Omental fat pad (tissue), 4 donors: Measurements from ENCODE around the gene GABARAPL1. TPM values are rescaled to one million over a fixed set of nuclear protein-coding genes. Genes with fewer than 3 reads are reported as not detected.

Source experiments
- ATAC-seq: fragments of 150-250 bp; one replicate; pipeline ENCODE4 v1.9.1; 2016; ENCODE audit warnings: mild to moderate bottlenecking, moderate library complexity; ENCODE audit not compliant: low FRiP score
- DNase-seq: peaks from one replicate; pipeline ENCODE4 v3.0.0-alpha.2; 2019; ENCODE audit warnings: low spot score
- total RNA-seq, 4 donors: library from RNA; depleted of rRNA; stranded (reverse); fragments of >200 nt; gene quantifications; one replicate each; pipeline ENCODE4 v1.1.0, GENCODE V29; 2016
- TF ChIP-seq, protein P1 (sequence below), 3 donors: fragments of 450-650 bp; IDR thresholded peaks; one replicate each; pipeline ENCODE4 v1.5.1; 2016 to 2017; ENCODE audit warnings: antibody characterized with exemption in 3 of 3, mild to moderate bottlenecking in 3 of 3, moderate library complexity in 2 of 3

GABARAPL1 gene
- total RNA-seq, 4 donors from 2014 or later, result 165 to 335 (median 268) TPM

DNA sequence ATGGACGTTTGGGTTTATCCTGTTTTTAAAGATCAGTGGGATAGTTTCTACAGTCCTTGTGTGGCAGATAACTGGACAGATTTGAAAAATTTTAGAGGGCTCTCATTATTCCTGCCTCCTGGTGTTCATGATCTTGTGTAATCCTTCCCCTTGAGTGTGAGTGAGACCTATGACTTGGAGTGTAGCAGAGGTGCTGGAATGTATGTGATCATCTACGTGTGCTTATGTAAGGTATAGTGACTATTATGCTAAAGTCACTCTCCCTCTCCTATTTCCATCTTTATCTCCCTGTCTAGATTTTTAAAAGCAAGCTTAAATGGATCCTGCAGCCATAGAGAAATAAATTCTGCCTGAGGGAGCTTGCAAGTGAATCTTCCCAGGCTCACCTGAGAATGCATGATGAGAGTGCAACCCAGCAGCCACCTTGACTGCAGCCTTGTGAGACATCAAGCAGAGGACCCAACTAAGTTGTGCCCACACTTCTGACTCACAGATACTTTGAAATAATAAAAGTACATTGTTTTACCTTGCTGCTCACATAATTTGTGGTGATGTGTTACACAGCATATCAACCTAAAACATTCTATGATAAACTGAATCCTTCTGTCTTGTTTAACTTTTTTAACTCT, 37.6 kb upstream of the GABARAPL1 start:
- DNase-seq, result no peak
- TF ChIP-seq, protein P1, sequence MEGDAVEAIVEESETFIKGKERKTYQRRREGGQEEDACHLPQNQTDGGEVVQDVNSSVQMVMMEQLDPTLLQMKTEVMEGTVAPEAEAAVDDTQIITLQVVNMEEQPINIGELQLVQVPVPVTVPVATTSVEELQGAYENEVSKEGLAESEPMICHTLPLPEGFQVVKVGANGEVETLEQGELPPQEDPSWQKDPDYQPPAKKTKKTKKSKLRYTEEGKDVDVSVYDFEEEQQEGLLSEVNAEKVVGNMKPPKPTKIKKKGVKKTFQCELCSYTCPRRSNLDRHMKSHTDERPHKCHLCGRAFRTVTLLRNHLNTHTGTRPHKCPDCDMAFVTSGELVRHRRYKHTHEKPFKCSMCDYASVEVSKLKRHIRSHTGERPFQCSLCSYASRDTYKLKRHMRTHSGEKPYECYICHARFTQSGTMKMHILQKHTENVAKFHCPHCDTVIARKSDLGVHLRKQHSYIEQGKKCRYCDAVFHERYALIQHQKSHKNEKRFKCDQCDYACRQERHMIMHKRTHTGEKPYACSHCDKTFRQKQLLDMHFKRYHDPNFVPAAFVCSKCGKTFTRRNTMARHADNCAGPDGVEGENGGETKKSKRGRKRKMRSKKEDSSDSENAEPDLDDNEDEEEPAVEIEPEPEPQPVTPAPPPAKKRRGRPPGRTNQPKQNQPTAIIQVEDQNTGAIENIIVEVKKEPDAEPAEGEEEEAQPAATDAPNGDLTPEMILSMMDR (IDR thresholded peaks at IDR 0.05), result no peak

GRCh38 chr12:10175846-10176636, 36.6 kb upstream of the GABARAPL1 start:
- ATAC-seq, result no peak
- DNase-seq, result no peak
- TF ChIP-seq, protein P1 (IDR thresholded peaks at IDR 0.05), result no peak

More for the DNA sequence above, 37.6 kb upstream of the GABARAPL1 start:
- no peak for ATAC-seq

DNA sequence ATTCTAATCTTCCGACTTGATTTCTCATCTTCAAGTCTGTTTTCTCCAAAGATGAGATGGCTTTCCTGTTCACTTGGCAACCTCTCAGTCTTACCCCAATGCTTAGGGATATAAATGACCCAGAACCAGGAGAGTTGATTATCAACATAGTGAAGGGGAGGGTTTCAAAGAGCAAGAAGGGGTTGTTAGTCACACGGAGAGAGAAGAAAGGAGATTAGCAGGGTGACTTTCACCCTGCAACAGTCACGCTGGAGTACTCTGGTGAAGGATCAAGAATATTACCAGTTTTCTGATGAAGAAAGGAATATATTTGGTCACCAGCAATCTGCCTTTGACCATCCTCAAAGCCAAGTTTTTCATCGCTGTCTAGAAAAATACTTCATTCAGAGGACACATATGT, 33.9 kb upstream of the GABARAPL1 start, which contains the start of gene TMEM52B:
TSS of gene TMEM52B (plus strand) at position 212 of the 400 bp plus-strand sequence. CDS start 543 bp downstream, outside the sequence.
- TF ChIP-seq, protein P1 (IDR thresholded peaks at IDR 0.05), result no peak
- no peak for ATAC-seq

DNA sequence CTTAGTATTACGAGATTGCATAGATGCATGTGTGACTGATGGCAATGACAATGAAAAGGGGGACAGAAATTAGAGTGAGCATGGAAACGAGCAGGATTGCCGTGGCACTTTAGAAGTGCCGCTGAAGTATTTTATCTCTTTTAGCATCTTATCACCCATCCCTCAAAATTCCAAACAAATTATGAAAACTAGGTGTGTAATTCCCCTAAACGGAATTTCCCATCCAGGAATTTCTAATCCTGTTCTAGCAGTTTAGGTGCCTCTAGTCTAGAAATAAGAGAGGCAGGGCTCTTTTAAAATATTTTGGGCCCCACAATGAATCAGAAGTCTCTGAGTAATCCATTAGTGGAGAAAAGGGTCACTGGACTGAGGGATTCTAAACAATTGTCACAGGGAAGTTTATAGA, 32.9 kb upstream of the GABARAPL1 start:
- TF ChIP-seq, protein P1 (IDR thresholded peaks at IDR 0.05), result no peak
- DNase-seq (no peak), ATAC-seq (no peak)

More for the DNA sequence above, 33.9 kb upstream of the GABARAPL1 start, which contains the start of gene TMEM52B:
- no peak for DNase-seq

DNA sequence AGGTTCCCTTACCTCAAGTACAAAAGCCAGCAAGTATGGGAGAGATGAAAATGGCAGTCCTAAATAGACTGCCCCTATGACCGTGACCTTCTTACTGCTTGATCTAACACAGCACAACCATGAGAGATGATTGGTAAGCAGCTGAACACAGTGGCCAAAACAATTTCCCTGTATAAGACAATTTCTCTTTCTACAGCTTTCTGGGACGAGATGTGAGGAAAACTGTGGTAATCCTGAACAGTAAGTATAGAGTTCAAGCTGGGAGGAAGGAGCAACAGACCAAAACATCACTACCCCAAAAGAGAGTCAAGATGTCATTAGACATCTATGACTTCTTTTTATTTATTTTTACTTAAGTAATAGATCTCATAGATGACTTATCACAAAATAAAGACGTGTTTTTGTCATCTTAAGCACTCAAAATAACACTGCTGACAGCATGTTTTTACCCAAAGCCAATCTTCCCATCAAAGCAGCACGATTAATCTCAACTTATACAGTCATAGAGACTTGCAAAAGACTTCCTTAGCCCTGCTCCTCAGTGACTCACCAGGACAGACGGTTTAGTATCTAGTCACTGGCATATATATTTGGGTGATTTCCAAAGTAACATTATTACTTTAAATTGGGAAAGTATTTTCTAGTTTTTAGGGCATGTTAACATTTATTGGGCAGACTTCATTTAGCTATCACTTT, 30.2 kb upstream of the GABARAPL1 start:
- TF ChIP-seq, protein P1 (IDR thresholded peaks at IDR 0.05), result no peak
- peak; percentile 88 for ATAC-seq
- DNase-seq, result no peak

- ATAC-seq (peak; percentile 83), DNase-seq (no peak)
- TF ChIP-seq, protein P1 (IDR thresholded peaks at IDR 0.05), result no peak
Observed at GRCh38 chr12:10184261-10184843, 28.3 kb upstream of the GABARAPL1 start.
